Measurements from ENCODE around the gene SLMAP. TPM values are rescaled to one million over a fixed set of nuclear protein-coding genes. Genes with fewer than 3 reads are reported as not detected.

SLMAP gene
- total RNA-seq, 1 experiment from 2014 or later: 79.5 TPM

DNA sequence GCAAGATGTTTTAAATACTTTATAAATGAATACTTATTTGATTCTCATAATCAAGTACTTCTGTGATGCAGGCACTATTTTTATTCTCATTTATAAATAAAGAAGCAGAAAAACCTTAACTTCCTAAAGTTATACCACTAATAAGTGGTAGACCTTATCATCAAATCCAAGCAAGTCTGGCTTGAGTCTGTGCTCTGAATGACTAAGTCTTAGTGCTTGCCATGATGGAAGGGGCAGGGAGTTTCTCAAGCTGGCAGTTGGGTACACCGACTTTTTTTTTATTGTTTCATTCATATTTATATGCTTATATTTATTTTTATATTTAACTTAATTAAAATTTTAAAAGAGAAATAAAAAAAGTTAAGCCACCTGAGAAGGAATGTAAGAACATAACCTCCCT lies 23.6 kb downstream of the SLMAP start:
- ATAC-seq (no peak), DNase-seq (ENCODE audit: low spot score) (no peak)
- Mint-ChIP-seq H3K4me1 (no peaks in the 10 kb centered on the region), H3K27ac (no peak overlapping the region), H3K4me3 (no peak overlapping the region), H3K9me3 (no peaks in the 10 kb centered on the region), H3K27me3 (ENCODE audit: low read depth) (no peaks in the 10 kb centered on the region), H3K36me3 (no peaks in the 10 kb centered on the region)
- POLR2A ChIA-PET: no interaction called here
- TF ChIP-seq, protein P1, sequence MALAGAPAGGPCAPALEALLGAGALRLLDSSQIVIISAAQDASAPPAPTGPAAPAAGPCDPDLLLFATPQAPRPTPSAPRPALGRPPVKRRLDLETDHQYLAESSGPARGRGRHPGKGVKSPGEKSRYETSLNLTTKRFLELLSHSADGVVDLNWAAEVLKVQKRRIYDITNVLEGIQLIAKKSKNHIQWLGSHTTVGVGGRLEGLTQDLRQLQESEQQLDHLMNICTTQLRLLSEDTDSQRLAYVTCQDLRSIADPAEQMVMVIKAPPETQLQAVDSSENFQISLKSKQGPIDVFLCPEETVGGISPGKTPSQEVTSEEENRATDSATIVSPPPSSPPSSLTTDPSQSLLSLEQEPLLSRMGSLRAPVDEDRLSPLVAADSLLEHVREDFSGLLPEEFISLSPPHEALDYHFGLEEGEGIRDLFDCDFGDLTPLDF (CRISPR knock-in tag; IDR thresholded peaks at IDR 0.05): no peak
- TF ChIP-seq, protein P2, sequence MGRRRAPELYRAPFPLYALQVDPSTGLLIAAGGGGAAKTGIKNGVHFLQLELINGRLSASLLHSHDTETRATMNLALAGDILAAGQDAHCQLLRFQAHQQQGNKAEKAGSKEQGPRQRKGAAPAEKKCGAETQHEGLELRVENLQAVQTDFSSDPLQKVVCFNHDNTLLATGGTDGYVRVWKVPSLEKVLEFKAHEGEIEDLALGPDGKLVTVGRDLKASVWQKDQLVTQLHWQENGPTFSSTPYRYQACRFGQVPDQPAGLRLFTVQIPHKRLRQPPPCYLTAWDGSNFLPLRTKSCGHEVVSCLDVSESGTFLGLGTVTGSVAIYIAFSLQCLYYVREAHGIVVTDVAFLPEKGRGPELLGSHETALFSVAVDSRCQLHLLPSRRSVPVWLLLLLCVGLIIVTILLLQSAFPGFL (CRISPR knock-in tag; IDR thresholded peaks at IDR 0.05; ENCODE audit: borderline replicate concordance): no peak
- TF ChIP-seq PRRX2 (CRISPR knock-in tag; IDR thresholded peaks at IDR 0.05): no peak
- CTCF ChIA-PET: no interaction called here

DNA sequence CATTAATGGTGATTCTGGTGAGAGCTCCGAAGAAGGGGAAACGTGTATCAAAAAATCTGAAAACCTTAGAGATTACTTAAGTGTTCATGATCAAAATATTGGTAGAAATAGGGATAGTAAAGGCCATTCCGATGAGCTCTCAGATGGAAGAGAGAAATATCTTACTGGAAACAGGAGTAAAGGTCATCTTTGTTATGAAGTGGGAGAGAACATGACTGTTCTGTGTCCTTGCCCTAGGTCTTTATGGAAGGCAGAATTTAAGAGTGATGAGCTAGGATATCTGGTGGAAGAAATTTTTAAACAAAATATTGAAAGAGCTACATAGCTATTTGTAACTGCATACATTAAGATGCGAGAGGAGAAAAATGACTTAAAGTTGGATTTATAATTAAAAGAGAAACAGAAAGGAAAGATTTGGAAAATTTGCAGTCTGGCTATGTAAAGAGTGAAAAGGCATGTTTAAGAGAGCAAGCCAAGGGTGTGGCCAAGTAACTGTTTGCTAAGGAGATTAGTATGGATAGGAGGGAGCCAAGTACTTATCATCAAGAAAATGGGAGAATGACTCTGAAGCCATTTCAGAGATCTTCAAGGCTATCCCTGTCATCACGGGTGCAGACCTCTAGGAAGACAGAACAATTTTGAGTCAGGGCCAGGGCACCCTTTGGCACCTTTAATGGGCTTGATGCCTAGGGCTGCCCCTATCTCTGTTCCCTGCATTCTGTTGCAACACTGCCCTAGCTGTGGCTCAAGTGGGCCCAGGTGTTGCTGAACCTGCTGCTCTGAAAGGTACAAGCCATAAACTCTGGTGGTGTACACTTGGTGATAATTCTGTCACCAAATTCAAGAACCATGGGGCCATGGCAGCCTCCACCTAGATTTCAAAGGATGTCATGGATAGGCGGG lies 27.3 kb downstream of the SLMAP start:
- TF ChIP-seq, protein P3, sequence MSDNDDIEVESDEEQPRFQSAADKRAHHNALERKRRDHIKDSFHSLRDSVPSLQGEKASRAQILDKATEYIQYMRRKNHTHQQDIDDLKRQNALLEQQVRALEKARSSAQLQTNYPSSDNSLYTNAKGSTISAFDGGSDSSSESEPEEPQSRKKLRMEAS (CRISPR knock-in tag; IDR thresholded peaks at IDR 0.05): no peak
- TF ChIP-seq KAT7 (CRISPR knock-in tag; IDR thresholded peaks at IDR 0.05; ENCODE audit: borderline replicate concordance) (no peak), ZNF423 (CRISPR knock-in tag; IDR thresholded peaks at IDR 0.05) (no peak), FOXP1 (CRISPR knock-in tag; IDR thresholded peaks at IDR 0.05; ENCODE audit: borderline replicate concordance) (no peak)
- TF ChIP-seq, protein P4, sequence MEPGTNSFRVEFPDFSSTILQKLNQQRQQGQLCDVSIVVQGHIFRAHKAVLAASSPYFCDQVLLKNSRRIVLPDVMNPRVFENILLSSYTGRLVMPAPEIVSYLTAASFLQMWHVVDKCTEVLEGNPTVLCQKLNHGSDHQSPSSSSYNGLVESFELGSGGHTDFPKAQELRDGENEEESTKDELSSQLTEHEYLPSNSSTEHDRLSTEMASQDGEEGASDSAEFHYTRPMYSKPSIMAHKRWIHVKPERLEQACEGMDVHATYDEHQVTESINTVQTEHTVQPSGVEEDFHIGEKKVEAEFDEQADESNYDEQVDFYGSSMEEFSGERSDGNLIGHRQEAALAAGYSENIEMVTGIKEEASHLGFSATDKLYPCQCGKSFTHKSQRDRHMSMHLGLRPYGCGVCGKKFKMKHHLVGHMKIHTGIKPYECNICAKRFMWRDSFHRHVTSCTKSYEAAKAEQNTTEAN (CRISPR knock-in tag; IDR thresholded peaks at IDR 0.05): no peak
- TF ChIP-seq, protein P5, sequence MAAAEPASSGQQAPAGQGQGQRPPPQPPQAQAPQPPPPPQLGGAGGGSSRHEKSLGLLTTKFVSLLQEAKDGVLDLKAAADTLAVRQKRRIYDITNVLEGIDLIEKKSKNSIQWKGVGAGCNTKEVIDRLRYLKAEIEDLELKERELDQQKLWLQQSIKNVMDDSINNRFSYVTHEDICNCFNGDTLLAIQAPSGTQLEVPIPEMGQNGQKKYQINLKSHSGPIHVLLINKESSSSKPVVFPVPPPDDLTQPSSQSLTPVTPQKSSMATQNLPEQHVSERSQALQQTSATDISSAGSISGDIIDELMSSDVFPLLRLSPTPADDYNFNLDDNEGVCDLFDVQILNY (CRISPR knock-in tag; IDR thresholded peaks at IDR 0.05): no peak
- Mint-ChIP-seq H3K27me3 (ENCODE audit: low read depth) (no peaks in the 10 kb centered on the region), H3K9me3 (no peaks in the 10 kb centered on the region), H3K4me3 (no peak overlapping the region), H3K27ac (no peak overlapping the region), H3K36me3 (no peaks in the 10 kb centered on the region), H3K4me1 (no peaks in the 10 kb centered on the region)
- ATAC-seq: no peak
- ChIA-PET CTCF (interaction anchor here (0.5 to 1.1 kb wide), 2 partner anchors 42 to 383 kb away, joined by 3 read pairs; no protein-coding TSS in a partner anchor), POLR2A (no interaction called here)
- no peak for DNase-seq (ENCODE audit: low spot score)

DNA sequence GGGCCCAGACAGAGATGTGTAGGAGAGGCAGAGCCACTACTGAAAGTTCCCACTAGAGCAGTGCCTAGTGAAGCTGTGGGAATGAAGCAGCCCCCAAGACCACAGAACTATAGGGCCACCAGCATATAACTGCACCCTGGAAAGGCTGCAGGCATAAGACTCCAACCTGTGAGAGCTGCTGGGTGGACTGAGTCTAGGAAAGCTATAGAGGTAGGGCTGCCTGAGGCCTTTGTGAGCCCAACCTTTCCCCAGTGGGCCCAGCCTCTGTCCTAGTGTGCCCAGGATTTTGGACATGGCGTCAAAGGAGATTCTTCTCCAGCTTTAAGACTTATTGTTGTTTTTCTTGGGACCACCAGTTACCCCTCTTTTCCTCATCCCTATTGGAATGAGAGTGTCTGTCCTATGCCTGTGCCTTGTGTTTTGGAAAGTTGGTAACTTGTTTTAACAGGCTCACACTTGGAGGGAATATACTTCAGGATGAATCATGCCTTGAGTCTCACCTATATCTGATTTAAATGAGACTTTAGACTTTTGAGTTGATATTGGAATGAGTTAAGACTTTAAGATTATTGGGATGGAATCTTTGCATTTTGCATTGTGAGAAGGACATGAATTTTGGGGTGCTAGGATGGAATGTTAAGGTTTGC lies 28.1 kb downstream of the SLMAP start:
- H3K9me3 Mint-ChIP-seq: no peaks in the 10 kb centered on the region
- DNase-seq (ENCODE audit: low spot score): no peak
- H3K4me3 Mint-ChIP-seq: no peak overlapping the region
- H3K27me3 Mint-ChIP-seq (ENCODE audit: low read depth): no peaks in the 10 kb centered on the region
- ATAC-seq: no peak
- CTCF ChIA-PET: interaction anchor here (1.1 kb wide), 1 partner anchor 382 kb away, joined by 3 read pairs; no protein-coding TSS in a partner anchor
- POLR2A ChIA-PET: no interaction called here
- no peaks in the 10 kb centered on the region for H3K36me3 Mint-ChIP-seq
- no peaks in the 10 kb centered on the region for H3K4me1 Mint-ChIP-seq
- H3K27ac Mint-ChIP-seq: no peak overlapping the region; the same call in 1 of the 2 replicates
- TF ChIP-seq ZNF232 (CRISPR knock-in tag; IDR thresholded peaks at IDR 0.05): no peak
- no peak for TF ChIP-seq EMX1 (CRISPR knock-in tag; IDR thresholded peaks at IDR 0.05)
- TF ChIP-seq NFATC4 (CRISPR knock-in tag; IDR thresholded peaks at IDR 0.05): no peak
- TF ChIP-seq, protein P6, sequence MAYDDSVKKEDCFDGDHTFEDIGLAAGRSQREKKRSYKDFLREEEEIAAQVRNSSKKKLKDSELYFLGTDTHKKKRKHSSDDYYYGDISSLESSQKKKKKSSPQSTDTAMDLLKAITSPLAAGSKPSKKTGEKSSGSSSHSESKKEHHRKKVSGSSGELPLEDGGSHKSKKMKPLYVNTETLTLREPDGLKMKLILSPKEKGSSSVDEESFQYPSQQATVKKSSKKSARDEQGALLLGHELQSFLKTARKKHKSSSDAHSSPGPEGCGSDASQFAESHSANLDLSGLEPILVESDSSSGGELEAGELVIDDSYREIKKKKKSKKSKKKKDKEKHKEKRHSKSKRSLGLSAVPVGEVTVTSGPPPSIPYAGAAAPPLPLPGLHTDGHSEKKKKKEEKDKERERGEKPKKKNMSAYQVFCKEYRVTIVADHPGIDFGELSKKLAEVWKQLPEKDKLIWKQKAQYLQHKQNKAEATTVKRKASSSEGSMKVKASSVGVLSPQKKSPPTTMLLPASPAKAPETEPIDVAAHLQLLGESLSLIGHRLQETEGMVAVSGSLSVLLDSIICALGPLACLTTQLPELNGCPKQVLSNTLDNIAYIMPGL (CRISPR knock-in tag; IDR thresholded peaks at IDR 0.05): no peak
- TF ChIP-seq, protein P7, sequence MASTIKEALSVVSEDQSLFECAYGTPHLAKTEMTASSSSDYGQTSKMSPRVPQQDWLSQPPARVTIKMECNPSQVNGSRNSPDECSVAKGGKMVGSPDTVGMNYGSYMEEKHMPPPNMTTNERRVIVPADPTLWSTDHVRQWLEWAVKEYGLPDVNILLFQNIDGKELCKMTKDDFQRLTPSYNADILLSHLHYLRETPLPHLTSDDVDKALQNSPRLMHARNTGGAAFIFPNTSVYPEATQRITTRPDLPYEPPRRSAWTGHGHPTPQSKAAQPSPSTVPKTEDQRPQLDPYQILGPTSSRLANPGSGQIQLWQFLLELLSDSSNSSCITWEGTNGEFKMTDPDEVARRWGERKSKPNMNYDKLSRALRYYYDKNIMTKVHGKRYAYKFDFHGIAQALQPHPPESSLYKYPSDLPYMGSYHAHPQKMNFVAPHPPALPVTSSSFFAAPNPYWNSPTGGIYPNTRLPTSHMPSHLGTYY (CRISPR knock-in tag; IDR thresholded peaks at IDR 0.05): no peak
- TF ChIP-seq GTF2I (CRISPR knock-in tag; conservative IDR thresholded peaks at IDR 0.05): no peak
- TF ChIP-seq OVOL2 (CRISPR knock-in tag; IDR thresholded peaks at IDR 0.05; ENCODE audit: borderline replicate concordance): no peak
- no peak for TF ChIP-seq ZNF138 (CRISPR knock-in tag; conservative IDR thresholded peaks at IDR 0.05)
- no peak for TF ChIP-seq FOXJ3 (CRISPR knock-in tag; IDR thresholded peaks at IDR 0.05; ENCODE audit: borderline replicate concordance)
- TF ChIP-seq JAZF1 (CRISPR knock-in tag; IDR thresholded peaks at IDR 0.05): no peak
- no peak for TF ChIP-seq NR1H2 (CRISPR knock-in tag; IDR thresholded peaks at IDR 0.05)
- no peak for TF ChIP-seq ZBTB21 (CRISPR knock-in tag; IDR thresholded peaks at IDR 0.05; ENCODE audit: borderline replicate concordance)
- TF ChIP-seq ZNF219 (CRISPR knock-in tag; IDR thresholded peaks at IDR 0.05; ENCODE audit: borderline replicate concordance): no peak

Data from WTC11 (cell line).